NCI-H2171 treated with DMSO at 0.1 percent for 48 hours (cell line): ENCODE data around the gene LMBRD1.
"Not testable (repeated sequence)": the region's sequence is repeated elsewhere in the genome, so short reads cannot be mapped to it uniquely, and the experiment has no call there.

Source experiments
- DNase-seq: peaks from one replicate; lab custom pipeline; 2025; lab: John Stamatoyannopoulos, UW

LMBRD1 gene

DNA sequence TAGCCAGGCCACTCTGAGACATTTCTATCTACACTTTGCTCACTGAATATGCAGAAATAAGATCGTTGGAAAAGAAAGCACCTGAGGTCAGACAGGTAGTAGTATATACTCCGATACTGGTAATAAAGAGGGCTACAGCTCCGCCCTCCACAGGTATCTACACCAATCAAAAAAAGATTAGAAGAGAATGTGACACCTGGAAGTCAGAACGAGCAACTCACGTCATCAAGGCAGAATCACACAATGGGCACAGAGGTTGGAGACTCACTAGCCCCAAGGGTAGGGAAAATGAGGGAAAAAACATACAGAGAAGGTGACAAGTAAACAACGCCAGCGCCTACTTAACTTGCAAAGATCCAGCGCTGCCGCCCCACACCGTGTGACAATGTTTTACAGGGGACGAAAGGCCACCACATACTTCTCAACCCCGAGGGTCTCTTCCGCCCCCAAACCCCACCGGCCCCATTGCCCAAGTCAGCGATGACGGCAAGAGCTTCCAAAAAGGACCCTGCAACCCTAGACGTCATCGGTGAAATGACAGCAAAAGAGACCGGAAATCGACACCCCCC is 653 bp downstream of the LMBRD1 start:
- peak; percentile 92 for DNase-seq

DNA sequence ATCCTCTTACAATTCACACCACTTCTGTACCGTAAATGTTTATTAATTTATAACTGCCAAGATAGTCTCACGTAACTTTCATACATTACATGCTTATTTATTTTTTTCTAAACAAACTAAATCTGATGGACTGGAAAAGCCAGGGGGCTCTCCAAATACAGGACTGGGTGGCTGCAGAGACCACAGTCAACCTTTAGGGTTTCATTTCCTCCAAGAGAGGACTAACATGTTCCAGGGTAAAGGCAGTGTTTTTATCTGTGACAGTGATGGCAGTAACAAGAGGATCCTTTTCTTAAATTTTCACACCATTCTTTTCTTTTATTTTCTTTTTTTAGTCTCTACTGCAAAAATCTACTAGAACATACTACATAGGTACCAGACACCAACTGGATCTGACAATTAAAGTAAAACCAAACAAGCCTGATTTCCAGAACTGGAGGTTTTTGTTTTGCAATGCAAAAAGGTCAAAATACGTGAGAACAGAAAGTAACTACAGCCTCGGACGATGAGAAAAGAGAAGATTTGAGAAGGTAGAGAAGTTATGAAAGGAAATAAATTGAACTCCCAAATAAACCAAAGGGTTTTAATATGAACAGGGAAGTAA is 1.2 kb downstream of the LMBRD1 start:
- DNase-seq: no peak

DNA sequence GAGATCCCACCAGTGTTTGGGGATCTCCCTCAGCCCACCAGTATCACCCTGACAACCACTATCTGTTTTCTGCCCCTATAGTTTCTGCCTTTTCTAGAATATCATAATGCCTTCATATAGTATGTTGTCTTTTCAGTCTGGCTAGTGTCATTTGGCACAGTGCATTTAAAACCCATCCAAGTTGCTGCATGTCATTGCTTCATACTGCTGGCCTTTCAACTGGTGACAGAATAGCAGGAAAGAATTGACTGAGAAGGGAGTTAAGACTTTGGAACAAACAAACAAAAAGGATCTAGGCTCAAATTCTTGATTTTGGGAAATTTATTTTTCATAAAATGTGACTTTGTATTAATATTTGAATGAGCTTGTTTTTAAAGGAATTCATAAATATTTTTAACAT is 4.5 kb downstream of the LMBRD1 start:
- DNase-seq: no peak

DNA sequence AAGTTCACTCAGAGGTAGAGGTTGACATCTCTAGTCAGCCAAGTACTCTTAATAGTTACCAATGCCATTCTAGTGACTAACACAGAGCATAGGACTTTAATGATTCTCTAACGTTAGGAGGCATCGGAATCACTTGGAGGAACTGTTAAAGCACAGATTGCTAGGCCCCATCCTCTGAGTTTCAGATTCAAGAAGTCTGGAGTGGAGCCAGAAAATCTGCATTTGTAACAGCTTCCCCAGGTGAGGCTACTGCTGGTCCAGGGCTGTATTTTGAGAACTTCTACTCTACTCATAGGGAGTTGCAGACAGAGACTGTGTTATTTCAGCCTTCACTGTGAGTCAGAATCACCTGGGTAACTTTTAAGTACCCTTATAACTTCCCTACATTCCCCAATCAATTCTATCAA is 5.7 kb downstream of the LMBRD1 start:
- DNase-seq: peak; percentile 35

- DNase-seq: no peak
Observed at GRCh38 chr6:69790629-69791028, 6.2 kb downstream of the LMBRD1 start.

DNA sequence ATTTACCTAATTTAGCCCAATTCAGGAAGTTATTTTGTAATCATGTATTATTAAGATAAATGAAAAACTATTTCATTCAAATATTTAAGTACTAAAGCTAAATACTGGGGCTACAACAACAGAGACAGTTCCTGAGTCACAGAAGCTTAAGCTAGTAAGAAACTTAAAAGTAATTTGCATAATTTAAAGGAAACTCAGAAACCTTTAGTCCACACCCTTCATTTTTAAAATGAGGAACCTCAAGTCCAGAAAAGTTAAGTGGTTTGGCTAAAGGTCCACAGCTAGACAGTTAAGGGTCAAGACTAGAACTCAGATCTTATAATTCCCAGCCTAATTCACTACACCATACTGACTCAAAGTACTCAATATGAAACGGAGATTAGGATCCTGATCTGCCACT is 7.2 kb downstream of the LMBRD1 start:
- DNase-seq: no peak

GRCh38 chr6:69787436-69787835 is 9.4 kb downstream of the LMBRD1 start:
- not testable (repeated sequence) for DNase-seq

DNA sequence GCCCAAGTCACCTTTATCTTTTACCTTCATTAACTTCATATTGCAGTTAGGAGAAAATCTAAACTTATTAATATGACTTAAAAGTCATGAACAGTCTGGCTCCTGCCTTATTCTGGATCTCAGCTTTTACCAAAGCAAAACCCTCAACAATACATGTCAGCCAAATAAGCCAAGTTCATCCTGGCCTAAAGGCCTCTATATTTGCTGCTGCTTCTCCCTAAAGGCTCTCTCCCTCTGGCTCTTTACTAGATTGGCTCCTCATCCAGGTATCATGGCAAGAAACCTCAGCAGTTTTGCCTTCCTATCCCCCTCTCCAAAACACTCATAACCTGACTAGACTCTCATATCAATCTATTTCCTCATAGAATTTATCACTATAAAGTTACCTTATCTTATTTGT is 11.1 kb downstream of the LMBRD1 start:
- no peak for DNase-seq

GRCh38 chr6:69784595-69785377 is 12.0 kb downstream of the LMBRD1 start:
- DNase-seq: no peak

GRCh38 chr6:69783108-69783507 is 13.7 kb downstream of the LMBRD1 start:
- no peak for DNase-seq

DNA sequence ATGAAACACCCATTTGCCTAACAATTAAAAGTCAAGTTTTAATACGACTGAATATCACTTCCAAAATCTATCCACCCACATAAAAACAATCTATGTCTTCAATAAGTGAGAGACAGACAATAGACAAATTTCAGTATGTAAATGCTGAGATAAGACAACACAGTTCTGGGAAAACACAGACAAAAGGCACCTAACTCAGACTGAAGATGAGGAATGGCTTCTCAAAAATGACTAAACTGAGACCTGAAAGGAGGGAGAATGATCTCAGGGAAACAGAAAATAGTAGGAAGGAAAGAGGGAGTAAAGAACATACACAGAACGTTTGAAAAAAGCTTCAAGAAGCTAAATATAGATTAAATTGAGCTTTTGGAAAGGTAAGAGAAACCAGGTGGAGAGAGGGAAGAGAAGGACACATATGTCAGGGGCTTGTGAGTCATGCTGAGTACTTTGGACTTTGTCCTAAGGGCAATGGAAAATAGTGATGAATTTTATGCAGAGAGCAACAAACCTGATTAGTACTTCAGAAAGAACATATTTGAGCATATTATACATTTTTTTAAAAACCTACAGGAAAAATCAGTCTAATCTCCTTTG is 16.1 kb downstream of the LMBRD1 start:
- no peak for DNase-seq

- DNase-seq: no peak
Observed at GRCh38 chr6:69775941-69776340, 20.9 kb downstream of the LMBRD1 start.

DNA sequence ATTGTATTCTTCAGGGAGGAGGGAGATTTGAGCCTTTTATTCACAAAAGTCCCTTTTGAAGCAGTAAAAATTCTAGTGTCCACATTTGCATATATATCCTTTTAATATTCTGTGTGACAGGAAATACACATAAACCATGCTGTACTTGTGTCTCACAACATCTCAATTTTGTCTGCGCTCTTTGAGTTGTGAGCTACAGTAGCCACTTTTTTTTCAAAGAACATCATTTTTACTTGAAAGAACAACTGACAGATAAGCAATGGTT is 21.3 kb downstream of the LMBRD1 start:
- no peak for DNase-seq

- DNase-seq: no peak
Observed at GRCh38 chr6:69774740-69775584, 21.8 kb downstream of the LMBRD1 start.

GRCh38 chr6:69771158-69771906 is 25.5 kb downstream of the LMBRD1 start:
- no peak for DNase-seq

DNA sequence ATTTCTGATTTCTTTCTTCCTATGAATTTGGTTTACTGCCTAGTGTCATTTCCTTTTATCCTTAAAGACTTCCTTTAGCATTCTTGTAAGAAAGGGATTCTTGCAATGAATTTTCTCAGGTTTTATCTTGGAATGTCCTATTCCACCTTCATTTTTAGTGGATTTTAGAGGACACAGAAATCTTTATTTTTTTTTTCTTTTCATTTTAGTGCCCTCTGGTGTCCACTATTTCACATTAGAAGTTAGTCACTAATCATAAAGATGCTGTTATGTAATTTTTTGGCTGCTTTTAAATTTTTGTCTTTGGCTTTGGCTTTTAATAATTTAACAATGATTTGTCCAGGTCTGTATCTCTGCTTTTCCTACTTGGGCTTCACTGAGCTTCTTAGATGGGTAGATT is 28.1 kb downstream of the LMBRD1 start:
- no peak for DNase-seq

- no peak for DNase-seq
Observed at GRCh38 chr6:69763763-69764162, 33.0 kb downstream of the LMBRD1 start.

- no peak for DNase-seq
Observed at GRCh38 chr6:69761853-69762252, 35.0 kb downstream of the LMBRD1 start.

DNA sequence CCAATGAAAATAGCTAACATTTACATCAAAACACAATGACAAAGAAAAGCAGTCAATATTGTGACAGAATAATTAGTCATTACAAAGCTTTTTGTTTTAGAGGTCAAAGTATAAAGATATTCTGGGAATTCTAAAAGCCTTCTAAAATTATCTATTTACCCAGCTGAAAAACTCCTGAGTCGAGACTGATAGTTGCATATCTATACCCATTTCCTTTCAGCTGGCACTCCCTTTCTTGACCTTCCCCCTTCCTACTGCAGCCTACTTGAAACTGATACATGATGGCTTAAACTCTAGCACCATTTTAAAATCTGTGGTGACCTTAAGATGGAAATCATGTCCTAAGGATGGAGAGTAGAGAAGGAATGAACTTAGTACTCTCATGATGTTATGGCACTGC is 38.6 kb downstream of the LMBRD1 start:
- no peak for DNase-seq

DNA sequence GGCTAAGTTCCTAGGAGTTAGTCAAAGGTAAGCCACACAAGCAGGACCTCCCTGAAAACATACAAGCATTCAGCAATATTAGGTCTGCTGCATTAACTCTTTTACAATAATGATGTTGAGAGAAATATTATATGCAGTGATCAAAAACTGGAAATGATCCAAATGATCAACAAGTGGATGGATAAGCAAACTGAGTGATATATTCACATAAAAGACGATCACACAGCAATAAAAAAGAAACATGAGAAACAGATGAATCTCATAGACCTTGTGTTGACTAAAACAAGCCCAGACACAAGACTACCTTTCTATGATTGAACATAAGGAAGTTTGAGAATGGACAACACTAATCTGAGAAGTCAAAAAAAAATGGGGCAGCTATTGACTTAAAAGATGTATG is 39.9 kb downstream of the LMBRD1 start:
- no peak for DNase-seq

DNA sequence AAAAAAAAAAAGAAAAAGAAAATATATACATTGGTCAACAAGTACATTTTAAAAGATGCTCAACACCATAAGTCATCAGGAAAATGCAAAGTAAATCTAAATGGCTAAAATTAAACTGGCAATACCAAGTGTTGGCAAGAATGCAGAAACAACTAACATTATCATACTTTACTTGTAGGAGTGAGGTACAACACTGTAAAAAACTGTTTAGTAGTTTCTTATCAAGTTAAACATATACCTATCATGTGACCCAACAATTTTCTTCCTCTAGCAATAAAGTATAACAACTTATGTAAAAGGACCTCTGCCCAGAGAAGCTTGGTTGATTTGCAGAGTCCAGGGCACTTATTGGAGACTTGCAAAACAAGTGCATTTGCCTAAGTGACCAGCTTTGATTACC is 40.4 kb downstream of the LMBRD1 start:
- no peak for DNase-seq

DNA sequence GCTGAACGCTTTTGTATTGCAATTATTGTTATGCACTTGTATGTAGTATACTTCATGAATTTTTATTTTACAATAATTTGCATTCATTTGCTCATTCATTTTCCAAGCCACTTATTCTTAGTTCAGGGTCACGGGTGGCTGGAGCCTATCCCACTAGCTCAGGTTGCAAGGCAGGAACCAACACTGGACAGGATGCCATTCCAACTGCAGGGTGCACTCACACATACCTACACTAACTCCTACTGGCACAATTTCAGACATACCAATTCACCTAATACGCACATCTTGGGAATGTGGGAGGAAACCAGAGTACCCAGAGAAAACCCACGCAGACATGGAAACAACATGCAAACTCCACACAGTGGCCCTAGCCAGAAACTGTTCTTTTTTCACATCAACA is 61.8 kb downstream of the LMBRD1 start:
- DNase-seq: no peak
